ENCODE measurements around the gene OR8K3.

Gene OR8K3

DNA sequence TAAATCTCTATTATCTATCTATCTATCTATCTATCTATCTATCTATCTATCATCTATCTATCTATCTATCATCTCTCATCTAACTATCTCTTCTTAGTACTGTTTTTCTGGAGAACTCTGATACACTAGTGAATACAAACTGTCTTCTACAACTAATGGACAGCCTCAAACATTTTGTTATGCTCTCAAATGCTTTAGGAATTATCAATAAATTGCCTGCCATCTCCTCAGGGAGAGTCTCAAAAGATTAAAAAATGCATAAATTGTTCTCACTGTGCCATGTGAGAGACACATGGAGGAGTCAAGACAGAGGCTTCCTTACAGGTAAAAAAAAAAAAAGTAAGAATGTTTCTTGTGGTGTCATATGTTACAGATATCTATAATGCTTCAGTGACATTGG lies at the start of gene OR8K3:
Gene OR8K3, plus strand, starts transcription at position 301 of the 400 bp plus-strand sequence. CDS start 3,163 bp downstream, outside the sequence.
- no peak for DNase-seq

DNA sequence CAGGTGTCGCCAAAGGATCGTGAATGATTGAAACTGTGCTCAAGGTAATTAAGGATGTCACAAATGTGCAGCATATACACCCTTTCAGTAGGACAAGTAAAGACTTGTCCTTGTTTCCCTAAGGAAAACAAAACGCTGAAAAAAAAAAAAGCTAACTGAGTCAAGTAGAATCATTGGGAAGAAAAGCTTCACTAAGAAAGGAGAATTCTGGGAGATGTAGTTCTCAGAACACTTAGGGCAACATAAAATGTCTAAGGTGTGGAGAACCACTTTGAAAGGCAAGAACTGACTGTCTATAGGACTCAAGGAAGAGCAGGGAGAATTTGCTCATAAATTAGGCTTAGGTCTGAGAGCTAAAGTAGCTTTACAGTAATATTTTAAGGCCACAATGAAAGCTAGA lies 43.9 kb upstream of the OR8K3 start:
- no peak for DNase-seq

DNA sequence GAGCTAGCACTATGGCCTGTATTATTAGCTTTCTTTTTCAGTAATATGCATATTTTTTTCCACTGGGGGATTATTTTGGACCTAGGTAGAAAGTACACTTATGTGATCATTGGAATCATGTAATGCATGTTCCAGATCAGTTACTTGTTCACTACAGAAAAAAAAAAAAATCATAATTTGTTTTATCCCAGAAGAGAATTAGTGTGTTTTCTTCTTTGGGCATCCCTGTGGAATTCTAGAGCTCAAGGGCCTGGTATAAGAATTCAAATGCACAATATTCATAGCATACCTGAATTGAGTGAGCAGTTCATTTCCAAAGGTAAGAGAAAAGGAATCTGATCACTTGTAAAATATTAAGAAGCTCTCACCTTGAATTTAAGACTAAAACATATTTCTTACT lies 41.1 kb upstream of the OR8K3 start, which contains the start of gene OR5T1:
Gene OR5T1, plus strand, starts transcription at position 301 of the 400 bp plus-strand sequence. CDS start 1,485 bp downstream, outside the sequence.
- no peak for DNase-seq

DNA sequence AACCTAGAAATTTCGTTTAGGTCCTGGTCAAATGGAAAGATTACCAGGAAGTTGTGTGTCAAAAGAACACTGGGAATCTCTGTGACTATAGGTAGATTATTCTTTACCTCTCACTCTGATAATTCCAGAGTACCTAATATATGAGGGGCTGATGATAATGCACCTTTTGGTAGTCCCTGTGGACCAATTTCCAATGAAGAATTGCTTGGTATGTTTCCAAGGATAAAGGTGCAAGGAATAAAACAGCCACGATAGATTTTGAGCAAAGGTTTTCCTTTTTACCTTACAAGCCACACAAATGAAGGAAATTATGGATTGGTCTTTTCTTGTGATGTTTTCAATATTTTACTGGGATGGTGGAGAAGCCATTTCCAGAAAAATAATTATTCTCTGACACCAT lies 22.8 kb upstream of the OR8K3 start, which contains the start of gene OR8H1:
Gene OR8H1, minus strand, starts transcription at position 101 of the 400 bp plus-strand sequence. CDS start 1,192 bp downstream, outside the sequence.
- no peak for DNase-seq

DNA sequence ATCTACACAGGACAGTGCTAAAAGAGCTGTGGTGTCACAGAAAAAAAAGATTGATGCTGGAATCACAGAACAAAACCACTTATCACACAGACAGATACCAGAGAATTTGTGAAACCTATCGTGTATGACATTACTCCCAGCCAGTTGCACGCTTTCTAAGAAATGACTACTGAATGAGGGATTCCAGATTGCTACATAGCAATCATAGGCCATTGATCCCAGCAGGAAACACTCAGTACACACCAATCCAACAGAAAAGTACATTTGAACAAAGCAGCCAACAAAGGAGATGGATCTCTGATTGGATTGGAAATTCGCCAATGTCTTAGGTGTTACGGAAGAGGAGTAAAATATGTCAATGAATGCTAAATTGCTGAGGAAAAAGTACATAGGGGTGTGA lies 18.0 kb upstream of the OR8K3 start:
- no peak for DNase-seq

DNA sequence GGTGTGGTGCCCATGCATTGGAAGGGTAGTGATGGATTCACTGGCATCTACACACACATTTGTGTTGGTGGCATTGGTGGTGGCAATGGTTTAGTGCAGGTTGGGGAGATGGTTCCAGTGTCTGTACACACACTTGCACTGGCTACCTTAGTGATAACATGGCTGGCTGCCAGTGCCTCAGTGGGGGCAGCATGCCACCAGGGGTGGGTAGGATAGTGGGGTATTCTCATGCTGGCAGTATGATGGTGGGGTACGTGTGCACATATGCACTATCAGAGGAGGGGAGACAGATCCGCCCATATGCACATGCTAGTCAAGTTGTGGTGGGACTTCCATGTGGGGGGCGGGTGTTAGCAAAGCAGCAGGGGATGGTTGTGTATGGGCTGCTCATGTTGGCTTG lies 7.1 kb upstream of the OR8K3 start:
- no peak for DNase-seq

DNA sequence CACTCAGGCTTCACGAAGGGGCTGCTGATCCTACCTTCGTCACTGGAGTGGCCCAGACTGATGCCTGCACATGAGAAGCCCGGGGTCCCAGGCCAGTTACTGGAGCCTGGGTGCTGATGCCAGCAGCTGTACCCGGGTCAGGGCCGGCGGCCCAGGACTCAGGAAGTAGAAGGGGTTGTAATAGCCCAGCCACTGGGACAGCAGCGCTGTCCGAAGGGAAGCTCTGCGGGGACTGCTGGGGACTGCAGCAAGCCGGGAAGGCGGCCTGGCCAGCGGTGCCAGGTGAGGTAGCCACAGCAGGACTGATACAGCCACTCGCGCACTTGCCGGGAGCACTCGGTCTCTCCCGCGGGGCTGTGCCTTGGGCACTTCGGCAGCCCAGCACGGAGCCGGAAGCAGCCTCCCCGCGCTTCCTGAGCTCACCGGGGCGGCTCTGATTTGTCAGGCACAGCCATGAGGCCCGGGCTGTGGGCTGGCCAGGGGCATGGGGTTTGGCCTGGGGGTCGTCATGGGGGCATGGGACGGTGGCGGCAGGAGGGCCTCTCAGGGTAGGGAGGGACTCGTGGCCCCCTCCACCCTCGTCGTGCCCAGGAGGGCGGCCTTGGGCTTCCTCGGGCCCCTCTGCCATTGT lies 17.0 kb downstream of the OR8K3 start:
- no peak for DNase-seq

DNA sequence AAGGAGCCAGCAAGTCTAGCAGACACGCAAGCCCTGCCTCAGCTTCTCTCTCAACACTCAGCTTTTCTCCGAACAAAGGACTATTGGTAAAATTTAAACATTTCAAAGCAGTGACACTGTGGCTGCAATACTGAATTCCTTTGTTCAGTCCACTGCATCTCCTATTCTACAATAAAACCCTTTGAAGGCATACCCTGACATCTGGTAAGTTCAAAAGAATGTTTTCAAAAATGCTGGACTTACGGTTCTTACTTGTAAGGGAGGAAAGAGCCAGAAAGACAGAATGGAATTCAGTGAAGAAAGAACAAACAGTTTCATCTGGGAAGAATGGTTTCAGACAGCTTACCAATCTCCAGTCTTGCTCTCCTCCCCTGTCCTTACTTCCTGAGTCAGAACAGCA lies 18.2 kb downstream of the OR8K3 start:
- DNase-seq: no peak

DNA sequence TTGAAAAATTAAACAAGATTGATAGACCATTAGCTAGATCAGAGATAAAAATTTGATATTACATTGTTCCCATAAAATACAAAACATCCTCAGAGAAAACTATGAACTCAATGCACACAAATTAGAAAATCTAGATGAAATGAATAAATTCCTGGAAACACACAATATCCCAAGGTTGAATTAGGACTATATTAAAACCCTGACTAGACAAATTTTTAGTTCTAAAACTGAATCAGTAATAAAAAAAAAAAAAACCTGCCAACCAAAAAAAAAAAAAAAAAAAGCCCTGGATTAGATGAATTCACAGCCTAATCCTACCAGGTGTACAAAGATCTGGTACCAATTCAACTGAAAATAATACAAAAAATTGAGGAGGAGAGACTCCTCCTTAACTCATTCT lies 25.3 kb downstream of the OR8K3 start:
- DNase-seq: no peak

DNA sequence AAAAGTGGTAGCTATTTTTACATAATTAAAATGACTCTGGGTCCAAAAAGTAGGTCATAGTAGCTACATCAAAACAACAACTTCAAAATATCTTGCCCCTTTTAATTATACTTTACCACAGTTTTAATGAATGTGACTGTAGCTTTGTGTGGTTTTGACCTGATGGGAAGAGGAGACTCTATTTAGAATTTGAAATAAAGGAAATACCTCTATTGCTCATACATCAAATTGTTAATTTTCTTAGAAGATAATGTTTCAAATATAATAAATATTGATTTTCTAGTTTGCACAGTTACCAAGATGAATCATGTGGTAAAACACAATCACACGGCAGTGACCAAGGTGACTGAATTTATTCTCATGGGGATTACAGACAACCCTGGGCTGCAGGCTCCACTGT lies 30.8 kb downstream of the OR8K3 start, which contains the start of gene OR8K1:
Gene OR8K1, plus strand, starts transcription at position 301 of the 400 bp plus-strand sequence. Its CDS starts 0 bp downstream, at position 301.
- DNase-seq: no peak

DNA sequence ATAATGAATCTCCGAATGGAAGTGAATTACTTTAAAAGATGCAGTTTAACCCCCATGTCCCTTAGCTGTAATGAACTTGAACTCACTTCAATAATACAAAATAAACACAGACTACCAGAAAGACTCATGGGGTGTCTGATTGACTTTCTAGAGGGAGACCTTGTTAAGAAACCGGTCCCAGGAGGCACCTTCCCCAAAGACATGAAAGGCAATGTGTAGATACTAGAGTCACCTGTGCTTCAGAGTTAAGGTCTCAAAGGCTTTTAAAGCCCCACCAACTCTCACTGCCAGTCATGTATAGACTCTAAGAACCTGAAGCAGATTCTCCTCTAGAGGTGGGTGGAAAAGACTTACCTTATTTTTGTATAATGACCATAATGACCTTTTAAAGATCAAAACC lies 39.0 kb downstream of the OR8K3 start, which contains the start of gene OR8J1:
Gene OR8J1, plus strand, starts transcription at position 301 of the 400 bp plus-strand sequence. CDS start 5,956 bp downstream, outside the sequence.
- DNase-seq: no peak

Data from NCI-H1694 treated with DMSO at 0.1 percent for 48 hours (cell line).